Retinal pigment epithelial cell (primary cell): ENCODE data around the gene TMEM14B.
A peak's percentile ranks its signal among the peaks of the same experiment; 100 is the strongest.
"Not testable (repeated sequence)": the region's sequence is repeated elsewhere in the genome, so short reads cannot be mapped to it uniquely, and the experiment has no call there.

ENCODE experiments used
- DNase-seq: peaks from one replicate; pipeline ENCODE4 v3.0.0-alpha.2; 2010; ENCODE audit warnings: low read depth
- H3K4me3 ChIP-seq: 2 replicates; pipeline ENCODE4 v1.5.1; 2011; ENCODE audit warnings: mild to moderate bottlenecking, low read length, control low read depth, moderate library complexity
- CTCF ChIP-seq: conservative IDR thresholded peaks from 2 replicates; pipeline ENCODE4 v1.5.1; 2011; ENCODE audit warnings: low read depth, low read length, control low read depth, inconsistent platforms

TMEM14B gene

DNA sequence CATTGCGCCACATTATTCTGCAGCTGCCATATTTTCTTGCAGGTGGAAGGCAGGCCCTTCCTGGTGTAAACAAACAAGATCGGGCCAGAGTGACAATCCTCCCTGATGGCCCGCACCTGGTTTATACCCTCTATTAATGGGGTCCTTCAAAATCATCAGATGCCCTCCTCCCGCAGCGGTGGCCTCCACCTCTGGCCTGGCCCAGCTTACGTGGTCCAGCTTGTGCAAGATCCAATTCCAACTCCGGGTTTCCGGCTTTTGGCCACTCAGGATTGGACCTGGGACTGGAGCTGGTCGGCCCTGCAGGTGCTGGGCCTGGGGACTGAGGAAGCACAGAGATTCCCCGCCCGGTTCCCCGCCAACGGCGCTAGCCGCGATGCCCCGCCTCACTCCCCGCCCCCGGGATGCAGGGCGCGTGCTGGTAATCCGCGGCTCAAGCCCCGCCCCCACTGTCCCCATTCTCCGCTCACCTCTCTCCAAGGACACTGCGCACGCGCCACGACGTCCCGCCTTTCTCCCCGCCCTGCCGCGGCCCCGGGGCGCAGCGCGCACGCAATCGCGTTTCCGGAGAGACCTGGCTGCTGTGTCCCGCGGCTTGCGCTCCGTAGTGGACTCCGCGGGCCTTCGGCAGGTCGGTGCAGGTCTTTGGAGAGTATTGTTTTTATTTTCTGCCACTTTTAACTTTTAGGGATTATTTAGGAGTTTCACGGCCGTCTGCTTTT, at the start of gene TMEM14B:
TMEM14B (plus strand) TSS at position 555 of the 722 bp plus-strand sequence. CDS start 1,441 bp downstream, outside the sequence.
- no peak for TF ChIP-seq CTCF
- H3K4me3 ChIP-seq: peak within 1 kb of the TSS; percentile 92
- peak; percentile 75 for DNase-seq

DNA sequence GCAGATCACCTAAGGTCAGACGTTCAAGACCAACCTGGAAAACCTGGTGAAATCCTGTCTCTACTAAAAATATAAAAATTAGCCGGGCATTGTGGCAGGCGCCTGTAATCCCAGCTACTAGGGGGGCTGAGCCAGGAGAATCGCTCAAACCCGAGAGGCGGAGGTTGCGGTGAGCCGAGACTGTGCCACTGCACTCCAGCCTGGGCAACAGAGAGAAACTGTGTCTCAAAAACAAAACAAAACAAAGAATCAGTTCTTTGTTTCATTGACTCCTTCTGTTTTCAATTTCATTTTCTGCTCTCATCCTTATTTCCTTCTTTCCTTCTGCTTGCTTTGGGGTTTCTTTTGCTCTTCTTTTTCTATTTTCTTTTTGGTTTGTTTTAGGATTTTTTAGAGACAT, 33.6 kb upstream of the TMEM14B start:
- no peak for DNase-seq
- H3K4me3 ChIP-seq: no peak overlapping the region
- no peak for TF ChIP-seq CTCF

DNA sequence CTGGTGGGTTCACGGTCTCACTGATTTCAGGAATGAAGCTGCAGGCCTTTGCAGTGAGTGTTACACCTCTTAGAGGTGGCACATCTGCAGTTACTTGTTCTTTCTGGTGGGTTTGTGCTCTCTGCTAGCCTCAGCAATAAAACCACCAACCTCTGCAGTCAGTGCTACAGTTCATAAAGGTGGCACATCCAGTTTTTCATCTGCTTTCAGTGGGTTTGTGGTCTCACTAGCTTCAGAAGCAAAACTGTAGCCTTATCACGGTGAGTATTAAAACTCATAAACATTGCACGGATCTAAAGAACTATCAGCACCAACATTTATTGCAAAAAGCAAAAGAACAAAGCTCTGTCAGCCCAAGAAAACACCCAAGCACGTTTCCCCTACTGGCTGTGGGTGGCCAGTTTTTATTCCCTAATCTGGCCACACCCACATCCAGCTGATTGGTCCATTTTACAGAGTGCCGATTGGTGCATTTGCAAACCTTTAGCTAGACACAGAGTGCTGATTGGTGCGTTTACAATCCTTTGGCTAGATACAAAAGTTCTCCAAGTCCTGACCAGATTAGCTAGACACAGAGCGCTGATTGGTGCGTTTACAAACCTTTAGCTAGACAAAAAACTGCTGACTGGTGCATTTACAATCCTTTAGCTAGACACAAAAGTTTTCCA, 28.2 kb upstream of the TMEM14B start:
- no peak for DNase-seq
- H3K4me3 ChIP-seq: peak overlapping the region; percentile 46
- TF ChIP-seq CTCF: no peak

DNA sequence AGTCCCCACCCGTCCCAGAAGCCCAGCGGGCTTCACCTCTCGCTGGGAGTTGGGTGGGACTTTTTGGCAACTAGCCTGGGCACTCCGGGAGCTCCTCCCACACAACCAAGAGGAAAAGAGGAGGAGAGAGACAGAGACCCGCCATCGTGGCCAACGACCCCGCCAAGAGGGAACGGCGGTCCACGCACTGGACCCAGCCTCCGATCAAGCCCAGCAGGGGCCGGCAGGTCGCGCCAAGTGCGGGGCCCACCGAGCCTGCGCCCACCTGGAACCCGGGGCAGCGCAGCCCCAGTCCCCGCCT, 27.7 kb upstream of the TMEM14B start:
- no peak for TF ChIP-seq CTCF
- peak overlapping the region; percentile 46 for H3K4me3 ChIP-seq
- no peak for DNase-seq

- DNase-seq: no peak
- H3K4me3 ChIP-seq: peak overlapping the region; percentile 46
- TF ChIP-seq CTCF: no peak
Measured at GRCh38 chr6:10720265-10720959, 27.2 kb upstream of the TMEM14B start.

DNA sequence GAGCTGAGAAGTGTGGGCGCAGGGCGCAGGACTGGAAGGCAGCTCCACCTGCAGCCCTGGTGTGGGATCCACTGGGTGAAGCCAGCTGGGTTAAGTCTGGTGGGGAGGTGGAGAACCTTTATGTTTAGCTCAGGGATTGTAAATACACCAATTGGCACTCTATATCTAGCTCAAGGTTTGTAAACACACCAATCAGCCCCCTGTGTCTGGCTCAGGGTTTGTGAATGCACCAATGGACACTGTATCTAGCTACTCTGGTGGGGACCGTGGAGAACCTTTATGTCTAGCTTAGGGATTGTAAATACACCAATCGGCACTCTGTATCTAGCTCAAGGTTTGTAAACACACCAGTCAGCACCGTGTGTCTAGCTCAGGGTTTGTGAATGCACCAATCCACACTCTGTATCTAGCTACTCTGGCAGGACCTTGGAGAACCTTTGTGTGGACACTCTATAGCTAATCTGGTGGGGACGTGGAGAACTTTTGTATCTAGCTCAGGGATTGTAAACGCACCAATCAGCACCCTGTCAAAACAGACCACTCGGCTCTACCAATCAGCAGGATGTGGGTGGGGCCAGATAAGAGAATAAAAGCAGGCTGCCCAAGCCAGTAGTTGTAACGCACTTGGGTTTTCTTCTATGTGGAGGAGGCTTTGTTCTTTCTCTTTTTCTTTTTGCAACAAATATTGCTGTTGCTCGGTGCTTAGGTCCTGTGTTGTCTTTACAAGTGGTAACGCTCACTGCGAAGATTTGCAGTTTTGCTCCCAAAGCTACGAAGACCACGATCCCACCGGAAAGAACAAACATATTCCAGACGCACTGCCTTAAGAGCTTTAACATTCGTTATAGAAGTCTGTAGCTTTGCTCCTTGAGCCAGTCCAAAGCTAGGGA, 26.4 kb upstream of the TMEM14B start:
- peak overlapping the region; percentile 46 for H3K4me3 ChIP-seq
- not testable (repeated sequence) for DNase-seq

GRCh38 chr6:10721850-10722569, 25.6 kb upstream of the TMEM14B start:
- no peak for DNase-seq
- H3K4me3 ChIP-seq: peak overlapping the region; percentile 84
- TF ChIP-seq CTCF: no peak
